ENCODE data around the gene BCAR3.

The BCAR3 gene
- total RNA-seq, result 1.3 reads per million

GRCh38 chr1:93681101-93681988 is at the start of gene BCAR3:
TSS of gene BCAR3 (minus strand) at chr1:93681837. CDS start at chr1:93674930, 6,907 bp downstream.
- no peak for DNase-seq

GRCh38 chr1:93730621-93731020 is 49.0 kb upstream of the BCAR3 start:
- DNase-seq, result no peak

GRCh38 chr1:93729906-93730305 is 48.3 kb upstream of the BCAR3 start:
- no peak for DNase-seq

GRCh38 chr1:93729502-93729901 is 47.9 kb upstream of the BCAR3 start:
- DNase-seq, result no peak

DNA sequence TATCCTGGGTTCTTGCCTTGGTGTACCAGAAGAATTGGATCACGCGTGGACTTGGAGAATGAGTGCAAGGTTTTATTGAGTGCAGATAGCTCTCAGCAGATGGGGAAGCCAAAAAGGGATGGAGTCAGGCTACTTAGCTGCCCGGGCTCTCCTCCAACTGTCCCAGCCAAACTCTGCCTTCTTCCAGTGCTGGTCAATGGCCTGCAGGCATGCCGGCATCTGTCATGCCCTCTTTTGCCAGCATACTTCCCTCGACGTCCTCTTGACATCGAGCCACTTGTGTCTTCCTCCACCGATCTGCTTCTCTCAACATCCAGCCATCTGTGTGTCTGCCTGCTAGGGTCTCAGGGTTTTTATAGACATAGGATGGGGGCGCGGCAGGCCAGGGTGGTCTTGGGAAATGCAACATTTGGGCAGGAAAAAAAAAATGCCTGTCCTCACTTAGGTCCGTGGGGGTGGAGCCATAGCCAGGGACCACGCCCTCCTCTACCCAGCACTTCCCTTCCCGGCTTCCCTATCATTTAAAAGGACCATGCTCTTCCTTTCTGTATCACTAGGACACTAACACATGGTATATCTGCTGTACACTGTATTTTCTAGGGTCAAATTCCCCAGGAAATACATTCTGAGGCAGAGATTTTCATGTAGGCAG is 47.0 kb upstream of the BCAR3 start:
- DNase-seq, result no peak

DNA sequence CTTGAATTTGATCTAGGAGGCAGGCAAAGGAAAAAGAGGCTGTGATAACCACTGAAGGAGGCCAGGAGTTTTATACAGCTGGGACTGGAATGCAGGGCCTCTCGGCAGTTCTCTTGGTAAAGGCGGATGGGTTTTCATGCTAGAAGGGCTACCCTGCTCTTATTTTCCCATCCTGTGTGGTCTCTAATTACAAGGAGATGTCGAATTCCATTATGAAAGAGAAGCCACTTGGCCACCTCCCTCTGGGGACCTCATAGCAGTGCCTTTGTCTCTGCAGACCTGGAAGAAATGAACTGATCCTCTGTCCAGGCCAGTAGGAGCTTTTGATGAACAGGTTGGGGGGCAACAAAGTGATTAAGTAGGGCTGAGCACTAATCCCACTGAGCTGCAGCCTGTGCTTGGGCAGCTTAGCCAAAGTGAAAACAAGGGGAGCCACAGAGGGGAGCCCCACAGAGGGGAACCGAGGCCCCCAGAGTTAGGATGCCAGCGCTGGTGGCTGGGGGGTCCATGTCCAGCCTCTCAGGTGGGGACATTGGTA is 42.2 kb upstream of the BCAR3 start:
- DNase-seq, result no peak

DNA sequence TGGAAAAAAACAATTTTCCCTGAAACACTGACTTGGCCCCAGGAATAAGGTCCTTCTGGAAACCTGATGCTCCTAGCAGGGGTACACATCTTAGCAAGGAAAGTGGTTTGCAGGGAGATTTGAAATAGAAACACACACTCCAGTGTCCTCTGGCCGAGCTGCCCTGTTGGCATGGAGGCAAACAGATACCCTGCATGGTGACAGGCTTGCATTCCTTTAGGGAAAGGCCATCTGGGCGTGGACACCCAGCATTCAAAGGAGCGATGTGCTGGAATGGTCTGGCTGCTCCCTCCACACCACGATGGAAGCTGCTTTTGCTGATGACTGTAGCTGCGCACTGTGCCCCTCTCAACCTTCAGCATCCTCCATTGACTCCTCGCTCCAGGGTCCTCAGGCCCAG is 41.5 kb upstream of the BCAR3 start:
- DNase-seq, result no peak

DNA sequence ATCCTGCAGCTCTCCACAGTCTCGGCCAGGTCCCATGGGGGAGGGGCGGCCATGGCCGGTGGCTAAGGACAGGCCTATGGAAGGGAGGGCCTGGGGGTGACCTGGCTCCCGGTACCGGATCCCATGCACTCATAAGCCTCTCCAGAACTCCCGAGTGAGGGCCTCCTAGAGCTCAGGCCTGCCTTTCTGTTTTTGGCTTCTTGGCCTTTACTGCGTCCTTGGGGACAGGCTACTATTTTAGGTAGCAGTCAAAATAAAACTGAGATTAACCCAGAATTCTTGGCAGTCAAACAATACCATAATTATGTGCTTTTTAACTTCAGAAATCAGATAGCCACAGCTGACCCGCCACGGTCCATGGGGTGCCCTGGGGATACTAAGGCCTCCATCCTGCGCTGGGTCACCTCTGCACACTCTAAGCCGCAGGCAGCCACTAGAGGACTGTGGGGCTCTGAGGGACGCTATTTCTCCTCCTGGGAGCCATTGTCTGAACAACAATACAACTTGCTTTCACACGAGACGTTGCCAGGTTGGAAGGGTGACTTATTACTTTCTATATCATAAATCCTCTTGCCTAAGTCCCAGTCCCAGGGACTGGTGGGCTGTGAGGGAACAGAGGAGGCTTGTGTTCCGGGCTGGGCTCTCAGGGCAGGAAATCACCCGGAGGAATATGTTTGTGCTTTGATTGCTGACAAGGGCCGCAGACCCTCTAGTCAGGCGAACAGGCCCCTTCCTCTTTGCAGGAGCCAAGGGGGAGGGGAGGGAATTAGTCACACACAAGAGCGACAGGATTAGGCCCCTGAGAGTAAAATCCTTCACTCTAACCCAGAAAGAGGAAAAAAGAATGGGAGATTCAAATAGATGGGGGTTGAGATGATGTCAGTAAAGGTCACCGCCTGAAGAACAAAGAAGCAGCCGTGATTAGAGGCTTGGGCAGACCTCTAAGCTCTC is 40.7 kb upstream of the BCAR3 start:
- DNase-seq, result no peak

DNA sequence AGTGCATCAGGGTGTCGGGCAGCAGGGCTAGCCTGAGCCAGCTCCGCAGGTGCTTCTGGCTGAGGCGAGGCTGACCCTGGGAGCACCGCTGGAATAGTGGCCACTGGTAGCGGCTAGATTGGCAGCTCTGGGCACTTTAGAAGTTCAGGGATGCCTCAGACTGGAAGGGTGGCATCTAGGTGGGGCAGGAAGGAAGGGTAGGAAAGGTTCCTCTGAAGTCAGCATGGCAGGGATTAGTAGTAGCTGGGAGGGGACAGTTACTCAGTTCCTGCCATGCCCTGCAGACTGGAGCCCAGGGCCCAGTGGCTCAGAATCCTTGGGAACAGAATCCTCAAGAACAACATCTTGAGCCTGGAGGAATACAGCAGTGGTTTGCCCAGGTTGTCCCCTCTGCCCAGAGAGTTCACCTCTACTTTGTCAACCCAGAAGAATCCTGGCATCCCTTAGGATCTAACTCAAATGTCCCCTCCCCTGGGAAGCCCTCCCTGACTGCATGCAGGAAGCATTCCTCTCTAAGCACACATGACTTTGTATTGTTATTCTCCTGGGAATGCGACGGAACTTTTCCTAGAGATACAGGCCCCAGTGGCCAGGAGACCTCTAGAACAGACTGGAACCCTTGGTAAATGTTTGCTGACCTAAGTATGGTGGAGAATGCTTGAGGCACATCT is 39.5 kb upstream of the BCAR3 start:
- no peak for DNase-seq

DNA sequence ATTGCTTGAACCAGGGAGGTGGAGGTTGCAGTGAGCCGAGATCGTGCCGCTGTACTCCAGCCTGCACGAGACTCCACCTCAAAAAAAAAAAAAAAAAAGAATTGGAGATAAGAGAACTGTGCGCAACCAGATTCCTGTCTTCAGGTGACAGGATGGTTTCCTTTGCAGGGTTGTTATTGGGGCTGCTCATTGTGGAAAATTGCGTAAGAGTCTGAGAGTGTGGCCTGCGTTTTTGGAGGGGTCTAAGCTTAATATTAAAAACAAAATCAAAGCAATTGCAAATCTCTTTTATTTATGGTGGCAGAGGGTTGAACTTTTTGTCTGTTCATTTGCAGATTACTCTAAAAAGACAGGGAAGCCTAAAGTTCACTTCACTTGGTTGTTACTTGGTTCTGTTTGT is 36.0 kb upstream of the BCAR3 start:
- DNase-seq, result no peak

- no peak for DNase-seq
Observed at GRCh38 chr1:93716941-93717368, 35.3 kb upstream of the BCAR3 start.

DNA sequence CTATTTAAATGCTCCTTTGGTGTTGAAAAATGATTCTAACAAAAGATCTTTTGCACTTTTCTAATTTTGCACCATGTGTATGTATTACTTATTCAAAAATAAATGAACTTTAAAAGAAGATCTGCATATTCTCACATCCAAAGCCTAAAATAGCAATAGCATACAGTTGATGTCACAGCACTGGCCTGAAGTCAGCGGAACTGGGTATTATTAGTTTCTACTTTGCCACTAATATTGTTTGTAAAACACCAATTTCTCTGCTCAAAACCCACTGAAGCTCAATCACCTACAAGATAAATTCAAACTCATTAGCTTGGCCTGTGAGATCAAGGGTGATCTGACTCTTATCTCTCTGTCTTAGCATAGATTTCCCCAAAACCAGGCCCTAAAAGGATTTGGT is 34.5 kb upstream of the BCAR3 start:
- no peak for DNase-seq

GRCh38 chr1:93715529-93716126 is 34.0 kb upstream of the BCAR3 start:
- no peak for DNase-seq

DNA sequence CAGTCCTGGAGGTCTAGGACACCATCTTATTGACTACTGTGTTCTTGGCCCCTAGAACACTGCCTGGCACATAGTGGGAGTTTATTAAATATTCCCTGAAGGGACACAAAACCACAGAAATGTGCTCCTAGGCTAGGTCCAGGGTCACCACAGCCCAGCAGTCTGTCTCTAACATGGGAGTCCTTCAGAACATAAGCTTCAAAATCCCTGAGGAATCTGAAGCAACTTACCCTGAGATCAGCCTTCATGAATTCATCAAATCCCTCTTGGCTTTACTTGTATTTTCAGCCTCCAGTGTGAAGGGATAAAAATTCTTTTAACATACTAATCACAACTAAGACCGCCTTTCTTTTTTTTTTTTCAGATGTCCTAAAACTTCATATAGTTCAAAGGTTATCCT is 32.7 kb upstream of the BCAR3 start:
- DNase-seq, result no peak

GRCh38 chr1:93713341-93713740 is 31.7 kb upstream of the BCAR3 start:
- DNase-seq, result no peak

GRCh38 chr1:93712741-93713140 is 31.1 kb upstream of the BCAR3 start:
- no peak for DNase-seq

DNA sequence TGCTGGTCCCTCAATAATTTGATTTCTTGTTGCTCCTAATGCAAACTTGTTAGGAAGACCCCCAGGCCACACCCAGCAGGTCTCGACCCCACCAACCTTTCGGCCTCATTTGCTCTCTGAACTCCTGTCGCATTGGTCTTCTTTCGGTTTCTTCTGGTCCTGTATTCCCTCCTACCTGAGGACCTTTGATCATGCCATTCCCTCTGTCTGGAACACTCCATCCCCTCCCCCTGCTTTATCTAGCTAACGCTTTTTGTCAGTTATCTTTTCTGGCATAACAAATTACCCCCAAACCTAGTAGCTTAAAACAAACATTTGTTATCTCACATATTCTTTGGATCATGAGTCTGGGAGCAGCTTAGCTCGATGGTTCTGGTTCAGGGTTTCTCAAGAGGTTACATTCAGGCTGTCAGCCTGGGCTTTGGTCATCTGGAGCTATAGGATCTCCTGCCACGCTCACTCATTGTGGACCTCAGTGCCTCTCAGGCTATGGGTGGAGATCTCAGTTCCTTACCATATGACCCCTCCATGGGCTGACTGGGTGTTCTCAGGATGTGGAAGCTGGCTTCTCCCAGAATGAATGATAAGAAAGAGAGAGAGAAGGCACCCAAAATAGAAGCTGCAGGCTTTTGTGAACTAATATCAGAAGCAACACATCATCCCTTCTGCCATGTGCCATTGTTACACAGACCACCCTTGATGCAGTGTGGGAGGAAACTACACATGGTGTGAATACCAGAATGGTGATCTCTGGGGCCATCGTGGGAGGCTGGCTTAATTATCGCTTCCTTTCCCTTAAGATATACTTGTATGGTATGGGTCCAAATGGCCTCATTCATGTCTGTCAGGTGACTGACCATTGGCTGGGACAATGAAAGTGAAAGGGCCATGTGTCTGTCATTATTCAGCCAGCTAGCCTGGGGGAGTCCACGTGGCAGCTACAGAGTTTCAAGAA is 29.1 kb upstream of the BCAR3 start:
- no peak for DNase-seq

DNA sequence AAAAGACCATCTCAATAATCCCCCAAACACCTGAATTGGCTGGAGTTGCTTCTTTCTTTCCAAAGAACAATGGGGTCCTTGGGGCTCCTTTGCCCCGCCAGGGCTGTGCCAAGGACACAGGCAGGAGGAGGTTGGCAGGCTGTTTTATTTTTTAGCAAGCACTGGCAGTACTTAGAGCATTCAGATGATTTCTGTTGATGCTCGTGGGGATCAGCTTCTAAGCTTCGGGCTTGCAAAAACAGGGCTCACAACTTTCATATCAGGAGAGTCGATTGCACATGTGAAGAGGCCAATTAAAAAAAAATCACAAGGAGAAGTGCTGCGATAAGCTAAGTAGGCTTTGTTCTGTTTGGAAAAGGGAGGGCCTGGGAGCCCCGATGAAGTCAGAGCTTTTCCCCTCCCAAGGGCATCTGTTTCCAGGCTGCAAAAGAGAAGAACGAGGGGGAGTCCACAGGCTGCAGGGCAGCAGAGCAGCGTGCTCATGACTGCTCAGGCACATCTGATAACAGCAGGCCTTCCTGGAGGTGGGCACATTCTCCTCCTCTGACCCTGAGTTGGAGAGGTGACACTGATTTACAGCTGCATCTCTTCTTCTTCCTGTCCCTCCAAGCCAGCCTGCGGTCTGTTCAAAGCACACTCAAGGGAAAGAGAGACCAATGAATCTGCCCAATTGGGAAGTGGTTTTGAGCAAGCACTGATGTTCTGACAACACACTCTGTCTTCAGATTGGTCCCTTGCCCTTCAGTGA is 27.3 kb upstream of the BCAR3 start:
- no peak for DNase-seq

DNA sequence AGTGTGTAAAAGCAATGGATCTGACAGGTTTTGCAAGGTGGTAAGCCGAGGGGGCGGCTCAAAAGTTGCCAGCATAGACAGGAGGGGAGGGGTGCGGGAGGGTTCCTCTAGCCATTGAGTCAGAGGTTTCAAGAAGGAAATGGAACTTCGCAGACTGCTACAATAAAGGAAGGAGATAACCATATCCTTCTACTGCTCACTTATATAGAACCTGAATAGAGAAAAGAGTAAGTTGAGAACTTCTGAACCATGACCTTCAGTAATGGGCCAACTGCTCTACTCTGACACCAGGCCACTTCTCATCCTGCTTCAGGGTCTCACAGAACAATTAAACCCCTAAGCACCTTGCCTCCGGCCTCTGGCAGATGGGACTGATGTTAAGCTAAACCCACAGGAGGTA is 26.3 kb upstream of the BCAR3 start:
- DNase-seq, result no peak
